ENCODE results near the gene RFPL2.
"Not testable (repeated sequence)": the region's sequence is repeated elsewhere in the genome, so short reads cannot be mapped to it uniquely, and the experiment has no call there.

Gene RFPL2

DNA sequence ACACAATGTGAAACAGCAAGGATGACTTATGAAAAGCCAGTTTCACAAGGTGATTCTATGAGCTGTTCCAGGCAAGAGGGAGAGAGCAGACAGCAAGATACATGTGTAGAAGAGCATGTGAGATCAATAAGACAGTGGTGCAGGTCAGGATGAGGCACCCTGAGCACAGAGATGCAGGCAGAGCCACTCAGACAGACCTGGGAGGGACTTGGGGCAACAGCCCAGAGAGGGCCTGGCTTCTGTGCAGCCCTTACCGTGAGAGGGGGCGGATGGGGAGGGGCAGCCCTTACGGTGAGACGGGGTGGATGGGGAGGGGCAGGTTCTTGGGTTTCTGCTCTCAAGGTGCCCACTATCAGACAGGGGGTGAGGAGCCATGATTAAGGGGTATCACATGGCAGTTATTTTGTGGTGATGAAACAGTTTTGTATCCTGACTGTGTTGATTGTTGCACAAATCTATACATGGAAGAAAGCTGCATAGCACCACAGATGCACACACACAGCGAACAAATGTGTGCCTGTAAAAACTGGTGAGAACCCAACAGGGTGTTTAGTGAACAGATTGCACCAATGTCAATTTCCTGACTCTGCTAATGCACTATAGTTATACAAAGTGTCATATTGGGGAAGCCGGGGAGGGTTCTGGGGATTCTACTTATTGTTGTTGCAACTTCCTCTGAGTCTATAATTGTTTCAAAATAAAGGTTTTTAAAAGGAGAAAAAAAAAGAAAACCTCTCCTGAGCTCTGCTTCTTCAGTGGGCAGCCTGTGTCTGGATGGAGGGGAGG is 40.6 kb downstream of the RFPL2 start:
- no peak for DNase-seq (ENCODE audit: low read depth, low spot score)

DNA sequence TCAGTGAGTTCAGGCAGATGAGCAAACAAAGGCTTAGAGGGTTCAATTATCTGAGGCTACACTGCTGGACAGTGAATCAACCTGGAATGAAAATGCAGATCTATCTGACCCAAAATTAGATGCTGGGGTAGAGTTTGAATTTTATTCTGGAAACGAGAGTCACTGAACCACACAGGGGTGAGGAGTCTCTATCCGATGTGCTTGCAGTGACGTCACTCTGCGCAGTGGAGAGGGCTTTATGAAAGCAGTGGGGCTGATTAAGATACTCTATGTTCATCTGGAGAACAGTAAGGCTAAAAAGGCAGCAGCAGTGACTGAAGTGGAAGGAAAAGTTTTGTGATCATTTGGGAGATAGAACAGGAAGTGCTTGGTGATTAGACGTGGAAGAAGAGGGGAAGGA is 44.5 kb downstream of the RFPL2 start:
- DNase-seq (ENCODE audit: low read depth, low spot score): not testable (repeated sequence)

DNA sequence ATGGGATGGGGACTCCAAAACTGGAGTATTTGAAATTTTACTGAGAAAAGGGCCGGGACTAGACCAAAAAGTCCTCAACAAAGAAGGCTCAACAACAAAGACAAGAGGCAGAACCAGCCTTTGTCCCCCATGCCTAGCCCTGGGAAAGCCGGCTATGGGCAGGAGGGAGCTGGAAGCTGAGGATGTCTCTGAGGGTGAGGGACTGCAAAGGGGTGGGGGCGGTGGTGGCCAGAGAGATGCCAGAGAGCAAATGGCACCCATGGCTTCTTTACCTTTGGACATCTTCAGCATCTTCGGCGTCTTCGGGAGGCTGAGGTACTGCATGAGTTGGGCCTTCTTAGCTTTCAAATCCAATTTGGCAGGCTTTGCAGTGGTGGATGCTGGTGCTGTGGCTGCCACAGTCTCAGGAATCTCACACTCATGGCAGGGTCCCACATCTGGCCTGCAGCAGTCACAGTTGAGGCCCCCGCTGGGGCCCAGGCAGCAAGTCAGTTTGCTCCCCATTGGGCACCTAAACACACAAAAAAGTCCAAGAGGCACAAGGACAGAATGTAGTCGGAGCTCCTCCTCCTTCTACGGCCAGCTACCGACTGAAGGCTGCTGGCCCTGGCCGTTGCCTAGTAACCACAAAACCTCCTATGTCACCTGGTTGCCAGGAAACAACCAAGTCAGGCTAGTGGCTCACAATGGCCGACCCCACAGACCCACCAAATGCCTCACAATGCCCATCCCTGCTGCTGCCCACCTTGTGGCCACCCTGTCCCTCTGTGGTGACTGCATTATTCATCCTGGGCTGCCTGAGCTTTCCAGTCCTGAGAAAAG is 46.0 kb downstream of the RFPL2 start, which contains the start of gene C22orf42:
TSS of gene C22orf42 (minus strand) at position 592 of the 822 bp plus-strand sequence. CDS start at position 504, 88 bp downstream.
- DNase-seq (ENCODE audit: low read depth, low spot score): no peak

DNA sequence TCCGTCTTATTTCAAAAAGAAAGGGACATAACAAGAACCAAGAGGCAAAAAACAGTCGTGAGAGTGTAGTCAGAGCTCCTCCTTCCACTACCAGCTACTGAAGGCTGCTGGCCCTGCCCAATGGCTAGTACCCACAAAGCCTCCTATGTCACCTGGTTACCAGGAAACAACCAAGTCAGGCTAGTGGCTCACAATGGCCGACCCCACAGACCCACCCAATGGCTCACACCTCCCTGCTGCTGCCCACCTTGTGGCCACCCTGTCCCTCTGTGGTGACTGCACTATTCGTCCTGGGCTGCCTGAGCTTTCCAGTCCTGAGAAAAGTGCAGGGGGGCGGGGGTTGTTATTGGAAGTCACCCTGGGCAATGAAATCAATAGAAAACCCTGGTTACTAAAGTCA is 47.2 kb downstream of the RFPL2 start:
- not testable (repeated sequence) for DNase-seq (ENCODE audit: low read depth, low spot score)

DNA sequence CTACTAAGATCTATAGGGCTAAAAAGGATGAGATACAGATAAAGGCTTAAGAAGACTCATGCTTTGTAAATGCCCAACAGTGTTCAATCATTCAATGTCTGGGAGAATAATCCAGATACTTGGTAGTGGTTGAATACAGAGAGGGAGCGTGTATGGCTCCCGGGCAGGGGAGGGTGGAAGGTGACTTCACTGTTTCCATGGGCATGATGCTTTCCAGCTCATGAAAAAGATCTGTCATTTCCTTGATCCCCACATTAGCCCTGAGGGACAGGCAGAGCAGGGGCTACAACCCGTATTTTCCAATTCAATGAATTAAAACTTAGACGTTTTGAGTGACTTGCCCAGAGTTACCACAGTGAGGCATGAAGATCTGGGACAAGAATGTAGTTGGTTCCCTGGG is 50.1 kb downstream of the RFPL2 start:
- not testable (repeated sequence) for DNase-seq (ENCODE audit: low read depth, low spot score)

DNA sequence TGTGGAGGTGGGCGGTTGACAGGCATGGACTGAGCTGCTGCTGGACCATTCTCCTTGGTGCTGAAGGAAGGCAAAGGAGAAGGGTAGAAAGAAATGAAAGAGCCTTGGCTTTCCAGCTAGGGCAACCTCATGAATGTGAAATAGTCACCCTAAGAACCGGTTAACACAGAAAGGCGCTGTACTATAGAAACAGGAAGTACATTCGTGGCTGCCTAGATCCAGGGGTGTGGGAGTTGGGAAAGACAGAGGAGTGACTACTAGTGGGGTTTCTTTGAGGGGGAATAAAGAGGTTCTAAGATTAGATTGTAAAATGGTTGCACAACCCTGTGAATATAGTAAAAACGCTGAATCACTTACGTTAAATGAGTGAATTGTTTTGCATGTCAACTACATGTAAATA is 53.2 kb downstream of the RFPL2 start:
- not testable (repeated sequence) for DNase-seq (ENCODE audit: low read depth, low spot score)

DNA sequence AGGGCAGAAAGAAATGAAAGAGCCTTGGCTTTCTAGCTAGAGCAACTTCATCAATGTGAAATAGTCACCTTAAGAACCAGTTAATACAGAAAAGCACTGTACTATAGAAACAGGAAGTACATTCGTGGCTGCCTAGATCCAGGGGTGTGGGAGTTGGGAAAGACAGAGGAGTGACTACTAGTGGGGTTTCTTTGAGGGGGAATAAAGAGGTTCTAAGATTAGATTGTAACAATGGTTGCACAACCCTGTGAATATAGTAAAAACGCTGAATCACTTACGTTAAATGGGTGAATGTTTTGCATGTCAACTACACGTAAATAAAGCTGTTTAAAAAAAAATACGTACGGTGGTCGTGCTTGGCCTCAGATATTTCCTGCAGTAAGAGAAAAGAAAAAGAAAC is 54.2 kb downstream of the RFPL2 start:
- DNase-seq (ENCODE audit: low read depth, low spot score): not testable (repeated sequence)

DNA sequence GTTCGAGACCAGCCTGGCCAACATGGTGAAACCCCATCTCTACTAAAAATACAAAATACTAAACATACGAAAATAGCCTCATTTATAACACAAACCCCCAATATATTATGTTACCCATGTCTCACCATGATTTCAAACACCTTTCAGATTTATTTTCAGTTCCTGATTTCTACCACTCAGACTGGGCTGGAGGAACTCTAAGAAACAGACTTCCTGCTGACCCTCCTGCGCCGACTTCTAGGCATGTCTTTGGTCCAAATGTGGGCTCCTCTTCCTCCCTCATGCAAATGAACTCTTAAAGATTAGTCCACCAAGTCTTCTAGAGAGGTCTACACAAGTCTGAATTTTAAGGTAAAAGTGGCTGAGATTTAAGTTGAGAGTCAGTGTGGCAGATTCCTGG is 56.5 kb downstream of the RFPL2 start:
- not testable (repeated sequence) for DNase-seq (ENCODE audit: low read depth, low spot score)

DNA sequence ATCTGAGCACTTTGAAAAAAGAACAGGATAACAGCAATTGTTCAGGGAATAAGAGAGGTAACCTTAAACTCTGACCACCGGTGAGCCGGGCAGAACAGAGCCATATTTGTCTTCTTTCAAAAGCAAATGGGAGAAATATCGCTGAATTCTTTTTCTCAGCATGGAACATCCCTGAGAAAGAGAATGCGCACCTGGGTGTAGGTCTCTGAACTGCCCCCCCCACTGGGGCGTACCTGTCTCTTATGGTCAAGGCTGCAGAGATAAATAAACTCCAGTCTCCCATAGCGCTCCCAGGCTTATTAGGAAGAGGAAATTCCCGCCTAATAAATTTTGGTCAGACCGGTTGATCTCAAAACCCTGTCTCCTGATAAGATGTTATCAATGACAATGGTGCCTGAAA is 57.7 kb downstream of the RFPL2 start:
- not testable (repeated sequence) for DNase-seq (ENCODE audit: low read depth, low spot score)

DNA sequence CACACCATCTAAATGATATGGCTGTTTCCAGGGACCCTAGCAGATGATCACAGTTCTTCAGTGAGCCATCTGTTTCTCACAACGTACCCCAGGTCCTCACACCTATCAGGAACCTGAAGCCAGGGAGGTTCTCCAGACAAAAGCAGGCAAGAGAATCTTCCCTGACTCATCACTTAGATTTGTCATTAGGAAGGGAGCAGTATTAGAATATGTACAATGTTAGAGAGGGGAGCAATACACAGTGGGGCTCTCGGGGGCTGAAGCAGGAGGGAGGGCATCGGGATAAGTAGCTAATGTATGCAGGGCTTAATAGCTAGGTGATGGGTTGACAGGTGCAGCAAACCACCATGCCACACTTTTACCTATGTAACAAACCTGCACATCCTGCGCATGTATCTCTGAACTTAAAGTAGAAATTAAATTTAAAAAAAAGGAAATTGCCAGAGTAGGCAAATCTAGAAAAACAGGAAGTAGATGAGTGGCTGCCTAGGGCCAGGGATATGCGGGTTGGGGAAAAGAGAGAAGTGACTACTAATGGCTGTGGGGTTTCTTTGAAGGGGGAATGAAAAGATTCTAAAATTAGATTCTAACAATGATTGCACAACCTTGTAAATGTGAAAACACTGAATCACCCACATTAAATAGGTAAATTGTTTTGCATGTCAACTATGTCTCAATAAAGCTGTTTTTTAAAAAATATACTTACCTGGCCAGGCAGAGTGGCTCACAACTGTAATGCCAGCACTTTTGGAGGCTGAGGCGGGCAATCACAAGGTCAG is 60.2 kb downstream of the RFPL2 start:
- no peak for DNase-seq (ENCODE audit: low read depth, low spot score)

DNA sequence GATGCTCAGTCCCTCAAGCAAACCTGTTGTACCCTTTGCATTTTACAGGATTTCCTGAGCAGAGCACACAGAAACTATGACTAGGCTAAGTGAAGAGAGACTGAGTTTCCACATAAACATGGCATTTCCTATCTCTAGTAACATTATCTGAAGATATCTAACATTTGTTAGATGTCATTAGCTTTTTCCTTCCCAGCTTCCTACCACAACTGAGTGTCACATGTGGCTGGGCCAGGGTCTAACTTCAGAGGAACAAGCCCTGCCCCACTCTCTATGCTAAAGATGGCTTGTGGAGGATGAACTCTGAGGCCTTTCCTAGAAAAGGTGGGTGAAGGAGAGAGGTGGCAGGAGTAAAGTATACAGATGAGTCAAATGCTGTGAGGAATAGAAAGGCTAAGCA is 62.3 kb downstream of the RFPL2 start:
- DNase-seq (ENCODE audit: low read depth, low spot score): no peak

DNA sequence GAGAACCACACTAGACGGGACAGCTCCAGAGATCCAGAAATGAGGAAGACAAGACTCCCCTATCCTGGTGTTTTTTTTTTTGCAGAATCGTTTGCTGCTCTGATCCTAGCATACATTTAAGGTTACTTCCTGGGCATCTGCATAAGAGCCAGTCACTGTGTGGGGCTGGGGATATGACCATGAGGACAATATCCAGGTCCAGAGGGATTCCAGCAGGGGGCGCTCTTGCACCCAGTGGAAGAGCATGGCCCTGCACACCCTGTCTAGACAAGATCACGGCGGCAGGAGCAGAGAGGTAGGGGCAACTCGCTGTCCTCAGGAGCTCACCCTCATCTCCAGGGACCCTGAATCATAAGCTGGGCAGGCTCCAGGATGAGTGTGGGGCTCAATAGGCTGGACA is 64.2 kb downstream of the RFPL2 start:
- DNase-seq (ENCODE audit: low read depth, low spot score): not testable (repeated sequence)
